NCI-H2081 (cell line): ENCODE measurements around the gene PHACTR3.

Experiments
- DNase-seq, 2 experiments: peaks; one replicate each; lab custom pipeline; 2025; lab: John Stamatoyannopoulos, UW

The PHACTR3 gene

GRCh38 chr20:59696476-59696875 is 92.1 kb downstream of the PHACTR3 start:
- no peak for DNase-seq

GRCh38 chr20:59697068-59697467 is 92.7 kb downstream of the PHACTR3 start:
- DNase-seq, result no peak

GRCh38 chr20:59698598-59698997 is 94.3 kb downstream of the PHACTR3 start:
- DNase-seq, result no peak

GRCh38 chr20:59701236-59701635 is 96.9 kb downstream of the PHACTR3 start:
- DNase-seq, result no peak

GRCh38 chr20:59703046-59703445 is 98.7 kb downstream of the PHACTR3 start:
- DNase-seq, result no peak

GRCh38 chr20:59705651-59706399 is 101.5 kb downstream of the PHACTR3 start:
- DNase-seq, result no peak

- no peak for DNase-seq
These were observed 102.0 kb downstream of the PHACTR3 start for GRCh38 chr20:59706400-59706693.

- no peak for DNase-seq
These were observed 104.0 kb downstream of the PHACTR3 start for GRCh38 chr20:59708326-59708725.

- no peak for DNase-seq
These were observed 105.3 kb downstream of the PHACTR3 start for GRCh38 chr20:59709636-59710035.

- DNase-seq, result no peak
These were observed 113.7 kb downstream of the PHACTR3 start for GRCh38 chr20:59718071-59718470.

- no peak for DNase-seq
These were observed 114.4 kb downstream of the PHACTR3 start for GRCh38 chr20:59718751-59719150.

- DNase-seq, result no peak
These were observed 115.7 kb downstream of the PHACTR3 start for GRCh38 chr20:59720013-59720412.

- DNase-seq, result no peak
These were observed 117.0 kb downstream of the PHACTR3 start for GRCh38 chr20:59721386-59721785.

- no peak for DNase-seq
These were observed 118.8 kb downstream of the PHACTR3 start for GRCh38 chr20:59723108-59723500.

GRCh38 chr20:59723607-59724456 is 119.5 kb downstream of the PHACTR3 start:
- no peak for DNase-seq

- no peak for DNase-seq
These were observed 120.4 kb downstream of the PHACTR3 start for GRCh38 chr20:59724457-59725366.

- DNase-seq, result no peak
These were observed 121.3 kb downstream of the PHACTR3 start for GRCh38 chr20:59725476-59726280.

GRCh38 chr20:59726281-59726595 is 121.9 kb downstream of the PHACTR3 start:
- DNase-seq, result no peak

- DNase-seq, result no peak
These were observed 124.5 kb downstream of the PHACTR3 start for GRCh38 chr20:59728722-59729430.

- DNase-seq, result no peak
These were observed 125.2 kb downstream of the PHACTR3 start for GRCh38 chr20:59729506-59729905.

- no peak for DNase-seq
These were observed 126.4 kb downstream of the PHACTR3 start for GRCh38 chr20:59730722-59731121.
